Right ventricle myocardium inferior (tissue), 1 donor: ENCODE measurements around the gene GTF3C5. TPM values are rescaled to one million over a fixed set of nuclear protein-coding genes. Genes with fewer than 3 reads are reported as not detected.
"Not testable (repeated sequence)": the region's sequence is repeated elsewhere in the genome, so short reads cannot be mapped to it uniquely, and the experiment has no call there.

Experiments used
- ATAC-seq: fragments of 200-7000 bp; cut with Tn5 transposase; one replicate; pipeline ENCODE4 v1.9.1; 2020; ENCODE audit warnings: mild to moderate bottlenecking, moderate library complexity
- DNase-seq: peaks from one replicate; pipeline ENCODE4 v3.0.0; 2021; ENCODE audit errors: missing footprints
- intact Hi-C: fragments of 100-400 bp; cut with DNase I; formaldehyde crosslinking; loops from one replicate; pipeline ENCODE4 v1.11.0; 2022
- total RNA-seq: library from RNA; stranded (reverse); fragmentation: NEBNext Ultra II Directional; extraction: Animal tissue kit (Norgen Biotek cat#: 25700); gene quantifications from one replicate; pipeline ENCODE4 v1.2.1, GENCODE V29; 2021
- donor health status: DM: no; HTN: yes; CAD: no; lungs with severe emphysema.

GTF3C5 gene
- total RNA-seq, 1 donor from 2014 or later: 58.0 TPM

DNA sequence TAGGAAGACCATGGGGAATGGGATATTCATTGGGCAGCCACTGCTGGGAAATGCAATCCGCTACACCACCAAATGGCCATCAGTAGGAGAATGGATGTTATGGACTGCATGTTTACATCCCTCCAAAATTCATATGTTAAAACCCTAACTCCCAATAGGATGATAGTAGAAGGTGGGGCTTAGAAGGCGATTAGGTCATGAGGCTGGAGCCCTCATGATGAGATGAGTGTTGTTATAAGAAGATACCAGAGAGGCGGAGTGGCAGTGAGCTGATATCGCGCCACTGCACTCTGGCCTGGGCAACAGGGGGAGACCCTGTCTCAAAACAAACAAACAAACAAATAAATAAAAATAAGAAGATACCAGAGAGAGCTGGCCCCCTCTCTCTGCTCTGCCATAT, 16.1 kb upstream of the GTF3C5 start:
- intact Hi-C loops: no loop called here

GRCh38 chr9:133023117-133023890, 7.5 kb upstream of the GTF3C5 start:
- DNase-seq: no peak
- ATAC-seq: peak; percentile 20
- intact Hi-C loops: no loop called here

More for the DNA sequence above, 16.1 kb upstream of the GTF3C5 start:
- ATAC-seq (no peak), DNase-seq (no peak)

GRCh38 chr9:133026426-133026825, 4.4 kb upstream of the GTF3C5 start:
- ATAC-seq: no peak
- intact Hi-C loops: no loop called here
- DNase-seq: no peak

GRCh38 chr9:133027134-133027533, 3.7 kb upstream of the GTF3C5 start:
- DNase-seq (no peak), ATAC-seq (no peak)
- intact Hi-C loops: no loop called here

- DNase-seq: no peak
- ATAC-seq: no peak
- intact Hi-C loops: no loop called here
These were observed 2.6 kb upstream of the GTF3C5 start for GRCh38 chr9:133028221-133028620.

DNA sequence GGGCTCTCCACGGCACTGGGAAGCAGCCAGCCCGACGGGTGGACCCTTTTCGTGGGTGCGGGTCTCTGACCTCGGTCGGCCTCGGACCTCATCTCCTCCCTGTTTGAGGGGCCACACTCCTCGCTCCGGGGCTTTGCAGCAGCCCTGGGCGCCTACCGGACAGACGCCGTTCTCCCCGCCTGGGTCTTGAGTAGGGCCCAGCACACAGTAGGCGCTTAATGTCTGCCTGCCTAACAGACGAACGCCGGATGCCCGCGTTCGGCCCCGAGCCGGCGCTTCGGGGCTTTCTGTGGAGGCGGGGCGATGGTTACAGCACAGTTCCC, 842 bp upstream of the GTF3C5 start:
- ATAC-seq (no peak), DNase-seq (no peak)
- intact Hi-C loops: loop anchor here (5.0 to 10.0 kb wide), 3 partner anchors 117 to 445 kb away; partner anchors contain the start of genes SLC2A6, SURF1 and SURF2

- ATAC-seq (no peak), DNase-seq (no peak)
- intact Hi-C loops: loop anchor here (5.0 to 10.0 kb wide), 3 partner anchors 116 to 444 kb away; partner anchors contain the start of genes SLC2A6, SURF1 and SURF2
These were observed 279 bp downstream of the GTF3C5 start for GRCh38 chr9:133031130-133031422.

DNA sequence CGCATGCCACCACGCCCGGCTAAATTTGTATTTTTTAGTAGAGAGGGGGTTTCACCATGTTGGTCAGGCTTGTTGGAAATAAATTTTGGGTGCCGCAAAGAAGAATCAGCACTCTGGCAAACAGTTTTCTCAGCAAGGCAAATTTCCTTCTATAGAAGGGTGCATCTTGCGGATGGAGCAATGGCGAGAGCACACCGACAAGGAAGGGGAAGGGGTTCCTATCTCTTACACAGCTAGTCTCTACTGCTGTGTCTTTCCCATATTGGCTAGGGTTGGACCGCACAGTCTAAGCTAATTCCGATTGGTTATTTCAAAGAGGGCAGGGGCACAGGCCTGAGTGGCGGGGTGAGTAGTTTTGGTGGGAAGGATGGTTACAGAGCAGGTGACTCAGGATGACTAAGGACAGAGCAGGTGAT, 707 bp downstream of the GTF3C5 start:
- intact Hi-C loops: loop anchor here (5.0 to 10.0 kb wide), 3 partner anchors 116 to 443 kb away; partner anchors contain the start of genes SLC2A6, SURF1 and SURF2
- no peak for DNase-seq

GRCh38 chr9:133032171-133032570, 1.4 kb downstream of the GTF3C5 start:
- no peak for DNase-seq
- no peak for ATAC-seq
- intact Hi-C loops: loop anchor here (5.0 to 10.0 kb wide), 3 partner anchors 115 to 443 kb away; partner anchors contain the start of genes SLC2A6, SURF1 and SURF2

More for the DNA sequence above, 707 bp downstream of the GTF3C5 start:
- ATAC-seq: no peak

GRCh38 chr9:133035669-133036068, 4.9 kb downstream of the GTF3C5 start:
- DNase-seq (no peak), ATAC-seq (no peak)
- intact Hi-C loops: loop anchor here (5.0 to 10.0 kb wide), 3 partner anchors 67 to 439 kb away; partner anchors contain the start of genes SLC2A6, SURF1 and SURF2

DNA sequence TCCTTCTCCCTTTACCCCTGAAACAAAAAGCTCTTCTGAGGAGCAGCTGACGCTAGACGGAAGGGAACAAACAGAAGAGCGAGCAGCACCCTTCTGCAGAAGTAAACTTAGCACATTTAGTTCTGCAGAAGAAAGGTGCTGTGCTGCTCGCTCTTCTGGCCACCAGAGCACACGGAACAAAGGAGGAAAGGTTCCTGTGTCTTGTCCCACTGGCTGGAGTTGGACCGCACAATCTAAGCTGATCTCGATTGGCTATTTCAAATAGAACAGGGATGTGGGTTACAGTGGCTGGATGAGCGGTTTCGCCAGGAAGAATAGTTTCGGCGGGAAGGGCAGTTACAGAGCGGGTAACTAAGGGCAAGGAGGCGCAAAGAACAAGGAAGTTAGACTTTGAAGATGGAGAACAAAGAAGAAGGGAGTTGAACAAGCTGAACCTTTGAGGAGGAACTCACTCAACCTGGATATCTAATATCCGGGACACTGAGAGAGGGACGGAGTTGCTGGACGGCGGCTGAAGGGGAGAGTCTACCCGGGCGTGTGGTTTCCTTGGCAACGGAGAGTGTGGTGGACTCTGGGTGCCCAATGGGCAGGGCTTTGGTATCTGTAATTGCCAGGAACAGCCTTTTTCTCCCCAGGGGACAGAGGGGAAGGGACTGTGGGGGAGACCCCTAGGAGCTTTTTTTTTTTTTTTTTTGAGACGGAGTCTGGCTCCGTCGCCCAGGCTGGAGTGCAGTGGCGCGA, 7.1 kb downstream of the GTF3C5 start:
- ATAC-seq (no peak), DNase-seq (no peak)
- intact Hi-C loops: loop anchor here (5.0 to 10.0 kb wide), 3 partner anchors 64 to 437 kb away; partner anchors contain the start of genes SLC2A6, SURF1 and SURF2

DNA sequence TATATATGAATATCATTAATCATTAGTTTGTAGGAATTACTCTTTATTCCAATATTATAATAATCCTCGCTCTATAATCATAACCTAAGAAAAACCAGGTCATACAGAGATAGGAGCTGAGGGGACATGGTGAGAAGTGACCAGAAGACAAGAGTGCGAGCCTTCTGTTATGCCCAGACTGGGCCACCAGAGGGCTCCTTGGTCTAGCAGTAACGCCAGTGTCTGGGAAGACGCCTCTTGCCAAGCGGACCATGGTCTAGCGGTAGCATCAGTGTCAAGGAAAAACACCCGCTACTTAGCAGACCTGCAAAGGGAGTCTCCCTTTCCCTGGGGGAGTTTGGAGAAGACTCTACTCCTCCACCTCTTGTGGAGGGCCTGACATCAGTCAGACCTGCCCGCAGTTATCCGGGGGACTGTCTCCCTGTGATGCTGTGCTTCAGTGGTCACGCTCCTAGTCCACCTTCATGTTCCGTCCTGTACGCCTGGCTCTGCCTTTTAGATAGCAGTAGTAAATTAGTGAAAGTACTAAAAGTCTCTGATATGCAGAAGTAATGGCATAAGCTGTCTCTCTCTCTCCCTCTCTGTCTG, 10.2 kb downstream of the GTF3C5 start:
- DNase-seq, intact Hi-C loops, ATAC-seq: not testable (repeated sequence)

- intact Hi-C loops: no loop called here
- DNase-seq (no peak), ATAC-seq (no peak)
These were observed 11.2 kb downstream of the GTF3C5 start for GRCh38 chr9:133041958-133042357.

DNA sequence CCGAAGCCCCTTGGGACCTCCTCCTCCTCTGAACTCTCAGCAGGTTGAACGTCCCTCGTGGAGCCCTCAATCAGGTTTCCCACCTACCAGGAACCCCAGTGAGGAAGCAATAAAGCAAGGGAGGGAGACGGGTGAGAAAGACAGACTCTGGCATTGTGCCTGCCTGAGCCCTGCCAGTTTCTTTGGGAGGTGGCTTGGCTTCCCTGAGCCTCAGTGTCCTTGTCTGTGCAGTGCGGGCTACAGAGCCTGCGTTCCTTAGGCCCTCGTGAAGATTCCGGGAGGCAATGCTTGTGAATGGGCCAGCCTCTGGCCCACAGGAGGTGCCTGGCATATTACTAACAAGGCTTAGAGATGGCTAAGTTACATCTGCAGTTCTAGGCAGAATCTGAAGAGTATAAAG, 11.9 kb downstream of the GTF3C5 start:
- ATAC-seq (no peak), DNase-seq (no peak)
- intact Hi-C loops: no loop called here

DNA sequence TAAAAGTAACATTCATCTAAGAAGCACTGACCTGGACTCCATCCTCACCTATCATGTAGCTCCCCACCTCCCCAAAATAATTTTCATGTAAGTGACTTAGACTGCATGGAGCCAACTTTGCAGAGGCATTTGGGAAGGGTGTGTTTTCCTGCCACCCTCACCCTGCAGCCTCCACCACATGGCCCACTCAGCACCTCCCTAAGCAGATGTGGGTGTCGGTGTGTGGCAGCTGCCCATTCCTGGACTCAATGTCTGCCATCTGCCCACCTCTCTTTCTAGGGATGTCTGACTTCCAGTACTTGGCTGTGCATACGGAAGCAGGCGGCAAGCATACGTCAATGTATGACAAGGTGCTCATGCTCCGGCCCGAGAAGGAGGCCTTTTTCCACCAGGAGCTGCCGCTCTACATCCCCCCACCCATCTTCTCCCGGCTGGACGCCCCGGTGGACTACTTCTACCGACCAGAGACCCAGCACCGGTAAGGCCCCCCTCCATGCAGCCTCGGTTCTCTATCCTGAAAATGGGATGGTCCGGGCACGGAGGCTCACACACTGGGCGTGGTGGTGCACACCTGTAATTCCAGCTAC, 12.7 kb downstream of the GTF3C5 start:
- intact Hi-C loops: no loop called here
- ATAC-seq: no peak
- no peak for DNase-seq

DNA sequence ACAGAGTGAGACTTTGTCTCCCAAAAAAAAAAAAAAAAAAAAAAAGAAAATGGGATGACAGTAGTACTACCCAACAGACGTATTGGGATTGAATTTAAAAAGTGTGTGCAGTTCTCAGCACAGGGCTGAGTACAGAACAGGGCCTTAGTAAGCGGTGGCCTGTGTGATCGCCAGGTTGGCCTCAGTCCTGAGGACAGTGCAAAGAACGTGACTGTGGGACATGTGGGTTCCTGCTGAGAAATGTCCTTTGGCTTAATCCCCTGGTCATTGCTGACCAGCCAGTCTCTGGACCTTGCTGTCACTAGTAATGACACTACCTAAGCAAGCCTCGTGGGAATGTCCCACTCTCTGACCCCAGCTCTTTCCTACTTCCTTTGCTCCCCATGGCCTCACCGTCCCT, 13.3 kb downstream of the GTF3C5 start:
- DNase-seq (no peak), ATAC-seq (no peak)
- intact Hi-C loops: no loop called here

DNA sequence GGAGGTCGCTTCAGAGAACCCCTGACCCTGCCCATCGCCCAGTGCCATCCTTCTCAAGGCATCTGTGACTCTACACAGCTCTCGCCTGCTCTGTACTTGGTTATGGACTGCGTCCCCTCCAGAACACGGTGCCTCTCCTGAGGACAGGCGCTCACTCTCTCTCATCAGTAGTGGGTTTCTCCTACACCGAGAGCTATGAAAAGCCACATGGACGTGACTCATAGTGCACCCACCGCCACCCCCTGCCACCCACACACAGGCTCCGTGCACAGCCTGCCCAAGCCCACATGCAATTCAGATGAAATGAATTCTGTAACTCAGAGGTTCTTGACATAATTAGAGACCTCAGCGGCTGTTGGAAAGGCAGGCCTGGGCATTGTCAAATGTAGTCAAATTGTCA, 13.9 kb downstream of the GTF3C5 start:
- intact Hi-C loops: no loop called here
- DNase-seq: no peak
- ATAC-seq: no peak

GRCh38 chr9:133045132-133045531, 14.3 kb downstream of the GTF3C5 start:
- intact Hi-C loops: no loop called here
- DNase-seq (no peak), ATAC-seq (no peak)

- intact Hi-C loops: no loop called here
- ATAC-seq: no peak
- no peak for DNase-seq
These were observed 15.6 kb downstream of the GTF3C5 start for GRCh38 chr9:133046196-133046899.
